GM18951 (cell line): ENCODE data around the gene PATJ.
"Not testable (repeated sequence)": the region's sequence is repeated elsewhere in the genome, so short reads cannot be mapped to it uniquely, and the experiment has no call there.

ENCODE experiments used
- POLR2A ChIP-seq: IDR thresholded peaks from 4 replicates; pipeline ENCODE4 v1.6.1; 2011; ENCODE audit warnings: mild to moderate bottlenecking; ENCODE audit not compliant: insufficient read length, insufficient read depth; ENCODE audit errors: extremely low read depth
- in situ Hi-C: fragments of 300-500 bp; cut with MboI; formaldehyde crosslinking; loops from one replicate; pipeline ENCODE4 v1.12.0; 2022; ENCODE audit warnings: low sequenced_read_pairs, mixed read lengths, inconsistent platforms; ENCODE audit not compliant: unreplicated experiment

PATJ gene

GRCh38 chr1:61853583-61853982 lies 111.3 kb downstream of the PATJ start:
- TF ChIP-seq POLR2A: no peak
- in situ Hi-C loops: no loop called here

- TF ChIP-seq POLR2A: no peak
- in situ Hi-C loops: no loop called here
These were observed 122.2 kb downstream of the PATJ start for GRCh38 chr1:61864489-61864888.

GRCh38 chr1:61865646-61866220 lies 123.5 kb downstream of the PATJ start:
- no peak for TF ChIP-seq POLR2A
- in situ Hi-C loops: no loop called here

GRCh38 chr1:61869691-61870109 lies 127.4 kb downstream of the PATJ start:
- in situ Hi-C loops: no loop called here
- no peak for TF ChIP-seq POLR2A

- no peak for TF ChIP-seq POLR2A
- in situ Hi-C loops: no loop called here
These were observed 129.9 kb downstream of the PATJ start for GRCh38 chr1:61872206-61872605.

GRCh38 chr1:61873581-61873980 lies 131.3 kb downstream of the PATJ start:
- in situ Hi-C loops: no loop called here
- no peak for TF ChIP-seq POLR2A

GRCh38 chr1:61873994-61874393 lies 131.7 kb downstream of the PATJ start:
- in situ Hi-C loops: no loop called here
- TF ChIP-seq POLR2A: no peak

- in situ Hi-C loops: no loop called here
- no peak for TF ChIP-seq POLR2A
These were observed 132.9 kb downstream of the PATJ start for GRCh38 chr1:61875198-61875597.

GRCh38 chr1:61879887-61880474 lies 137.7 kb downstream of the PATJ start:
- in situ Hi-C loops: not testable (repeated sequence)

GRCh38 chr1:61887076-61887867 lies 145.0 kb downstream of the PATJ start:
- in situ Hi-C loops: no loop called here
- no peak for TF ChIP-seq POLR2A

- in situ Hi-C loops: no loop called here
- TF ChIP-seq POLR2A: no peak
These were observed 145.8 kb downstream of the PATJ start for GRCh38 chr1:61887931-61888564.

GRCh38 chr1:61888808-61889207 lies 146.5 kb downstream of the PATJ start:
- TF ChIP-seq POLR2A: no peak
- in situ Hi-C loops: no loop called here

GRCh38 chr1:61890435-61890834 lies 148.2 kb downstream of the PATJ start:
- in situ Hi-C loops: not testable (repeated sequence)

GRCh38 chr1:61892977-61893376 lies 150.7 kb downstream of the PATJ start:
- in situ Hi-C loops: no loop called here
- no peak for TF ChIP-seq POLR2A

GRCh38 chr1:61894296-61894695 lies 152.0 kb downstream of the PATJ start:
- in situ Hi-C loops: not testable (repeated sequence)
